GM12873 (cell line): ENCODE measurements around the gene GPHN.

Experiments used
- TF ChIP-seq, protein P1 (sequence below): IDR thresholded peaks from 2 replicates; pipeline ENCODE4 v1.5.1; 2012; ENCODE audit warnings: low read depth, mild to moderate bottlenecking, moderate library complexity, low read length, control low read depth; ENCODE audit not compliant: insufficient read depth; ENCODE audit errors: missing control alignments

GPHN gene

DNA sequence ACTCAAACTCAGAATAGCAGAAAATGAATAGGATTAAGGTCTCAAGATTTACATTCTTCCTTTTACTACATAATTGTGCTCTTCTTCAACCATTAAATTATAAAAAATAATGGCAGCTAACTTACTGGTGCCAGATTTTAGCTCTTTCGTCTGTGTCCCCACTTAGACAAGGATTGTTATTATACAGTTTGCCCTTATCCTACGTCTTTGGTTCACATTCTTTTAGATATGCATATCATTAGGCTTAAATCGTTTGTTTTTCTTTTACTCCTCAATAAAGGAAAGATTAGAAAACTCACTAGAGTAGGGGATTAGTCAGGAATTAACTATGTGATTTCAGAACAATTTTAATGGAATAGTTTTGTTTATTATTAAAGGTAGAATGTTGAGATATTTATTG, 551.6 kb downstream of the GPHN start:
- TF ChIP-seq, protein P1, sequence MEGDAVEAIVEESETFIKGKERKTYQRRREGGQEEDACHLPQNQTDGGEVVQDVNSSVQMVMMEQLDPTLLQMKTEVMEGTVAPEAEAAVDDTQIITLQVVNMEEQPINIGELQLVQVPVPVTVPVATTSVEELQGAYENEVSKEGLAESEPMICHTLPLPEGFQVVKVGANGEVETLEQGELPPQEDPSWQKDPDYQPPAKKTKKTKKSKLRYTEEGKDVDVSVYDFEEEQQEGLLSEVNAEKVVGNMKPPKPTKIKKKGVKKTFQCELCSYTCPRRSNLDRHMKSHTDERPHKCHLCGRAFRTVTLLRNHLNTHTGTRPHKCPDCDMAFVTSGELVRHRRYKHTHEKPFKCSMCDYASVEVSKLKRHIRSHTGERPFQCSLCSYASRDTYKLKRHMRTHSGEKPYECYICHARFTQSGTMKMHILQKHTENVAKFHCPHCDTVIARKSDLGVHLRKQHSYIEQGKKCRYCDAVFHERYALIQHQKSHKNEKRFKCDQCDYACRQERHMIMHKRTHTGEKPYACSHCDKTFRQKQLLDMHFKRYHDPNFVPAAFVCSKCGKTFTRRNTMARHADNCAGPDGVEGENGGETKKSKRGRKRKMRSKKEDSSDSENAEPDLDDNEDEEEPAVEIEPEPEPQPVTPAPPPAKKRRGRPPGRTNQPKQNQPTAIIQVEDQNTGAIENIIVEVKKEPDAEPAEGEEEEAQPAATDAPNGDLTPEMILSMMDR: no peak

DNA sequence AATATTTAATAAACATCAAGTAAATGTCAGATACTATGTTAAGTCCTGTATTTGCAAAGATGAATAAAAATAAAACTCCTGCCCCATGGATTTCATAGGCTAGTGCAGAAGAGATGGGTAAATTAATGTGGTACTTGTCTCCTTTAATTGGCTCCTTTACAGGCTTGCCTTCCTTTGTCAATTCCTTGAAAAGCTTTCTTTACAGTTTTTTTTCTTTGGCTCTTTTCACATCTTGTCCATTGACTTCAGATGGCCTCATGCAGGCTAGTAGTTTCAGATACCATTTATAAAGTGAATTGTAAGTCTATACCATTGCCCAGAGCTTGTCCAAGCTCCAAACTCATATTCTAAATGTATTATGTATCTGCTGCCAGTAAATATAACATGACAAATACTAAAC, 552.6 kb downstream of the GPHN start:
- TF ChIP-seq, protein P1: no peak

DNA sequence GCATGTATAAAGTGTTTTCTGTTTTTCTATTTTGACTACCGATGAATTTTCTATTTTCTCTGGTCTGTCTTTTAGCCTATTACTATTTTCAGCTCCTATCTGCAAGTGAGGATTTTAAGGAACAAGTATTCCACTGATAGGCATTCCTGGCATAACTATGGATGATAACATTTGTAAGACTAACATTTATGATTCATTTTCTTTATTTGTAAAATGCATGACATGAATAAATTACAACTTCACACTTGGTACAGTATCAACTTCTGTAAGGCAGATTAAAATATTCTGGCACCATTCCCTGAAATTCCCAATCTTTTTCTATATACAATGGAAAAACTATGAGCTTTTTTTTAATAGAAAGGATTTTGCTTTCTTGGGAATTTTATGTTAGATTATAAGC, 560.3 kb downstream of the GPHN start:
- TF ChIP-seq, protein P1: no peak

DNA sequence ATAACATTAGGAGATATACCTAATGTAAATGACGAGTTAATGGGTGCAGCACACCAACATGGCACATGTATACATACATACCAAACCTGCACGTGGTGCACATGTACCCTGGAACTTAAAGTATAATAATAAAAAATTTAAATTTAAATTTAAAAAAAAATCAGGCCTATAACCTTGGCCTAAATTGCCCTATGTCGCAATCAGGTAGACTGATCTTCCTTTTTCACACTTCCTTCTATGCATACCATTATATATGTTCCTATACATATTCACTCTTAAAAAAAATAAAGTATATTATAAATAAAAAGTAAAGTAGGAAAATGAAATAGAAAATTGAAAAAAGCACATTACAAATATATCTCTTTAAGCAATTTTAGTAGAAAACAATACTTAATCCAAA, 563.6 kb downstream of the GPHN start:
- TF ChIP-seq, protein P1: no peak

DNA sequence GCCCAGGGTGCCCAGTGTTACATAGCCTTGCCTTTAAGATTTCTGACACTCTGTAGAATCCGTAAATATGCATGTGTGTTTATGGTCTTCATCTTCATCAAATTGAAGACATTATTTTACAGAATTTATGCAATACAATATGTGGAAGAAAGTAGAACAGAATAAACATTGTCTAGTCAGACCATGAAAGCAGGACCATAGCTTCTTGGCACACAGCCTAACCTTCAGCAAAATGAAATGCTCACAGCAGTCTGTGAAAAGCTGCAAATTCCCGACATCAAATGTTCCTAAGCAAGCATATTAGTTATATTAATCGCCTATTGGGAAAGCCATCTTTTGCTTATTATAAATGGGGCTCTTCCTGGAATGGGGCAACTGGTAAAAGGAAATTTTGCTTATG, 570.0 kb downstream of the GPHN start:
- TF ChIP-seq, protein P1: no peak

DNA sequence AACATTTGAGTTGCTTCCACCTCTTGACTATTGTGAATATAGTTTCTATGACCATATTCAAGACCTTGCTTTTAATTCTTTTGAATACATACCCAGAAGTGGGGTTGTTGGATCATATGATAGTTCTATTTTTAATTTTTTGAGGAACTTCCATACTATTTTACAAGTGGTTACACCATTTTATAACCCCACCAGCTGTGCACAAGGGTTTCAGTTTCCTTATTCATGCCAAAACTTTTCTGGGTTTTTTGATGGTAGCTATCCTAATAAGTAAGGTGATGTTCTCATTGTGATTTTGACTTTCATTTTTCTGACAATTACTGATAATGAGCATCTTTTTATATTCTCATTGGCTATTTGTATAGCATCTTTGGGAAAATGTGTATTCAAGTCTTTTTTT, 571.9 kb downstream of the GPHN start:
- TF ChIP-seq, protein P1: no peak

DNA sequence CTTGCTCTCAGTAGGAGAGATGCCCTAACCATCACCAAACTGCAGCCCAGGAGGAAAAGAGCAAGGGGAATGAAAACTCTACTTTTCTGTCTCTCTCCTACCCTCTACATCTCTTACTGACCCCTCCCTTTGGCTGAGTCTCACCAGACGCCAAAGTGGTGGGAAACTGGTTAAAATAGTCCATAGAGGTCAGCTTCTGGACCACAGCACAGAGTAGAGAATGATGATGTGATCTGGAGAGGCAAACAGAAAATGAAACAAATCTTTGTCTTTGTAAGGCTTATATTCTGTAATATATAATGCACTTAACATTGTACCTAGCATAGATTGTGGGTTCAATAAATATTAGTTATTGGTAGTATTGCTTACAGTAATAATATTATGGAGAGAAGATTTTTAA, 600.3 kb downstream of the GPHN start:
- TF ChIP-seq, protein P1: no peak
